Endothelial cell of umbilical vein (primary cell): ENCODE data around the gene SPINK7.

Experiments used
- EZH2 ChIP-seq: IDR thresholded peaks from 2 replicates; pipeline ENCODE4 v1.6.1; 2012; ENCODE audit warnings: borderline replicate concordance, low read depth, mild to moderate bottlenecking, moderate library complexity, low read length, inconsistent platforms; ENCODE audit not compliant: severe bottlenecking
- FOS ChIP-seq: IDR thresholded peaks from 2 replicates; pipeline ENCODE4 v1.6.1; 2011; ENCODE audit warnings: mild to moderate bottlenecking, low read length, moderate library complexity, borderline replicate concordance; ENCODE audit not compliant: insufficient read depth
- POLR2A ChIP-seq: IDR thresholded peaks from 2 replicates; pipeline ENCODE4 v1.6.1; 2012; ENCODE audit warnings: low read depth, mild to moderate bottlenecking, control low read depth, low read length
- POLR2AphosphoS5 ChIP-seq: IDR thresholded peaks from 2 replicates; pipeline ENCODE4 v1.6.1; 2012; ENCODE audit warnings: low read depth, mild to moderate bottlenecking, control low read depth, low read length, moderate library complexity; ENCODE audit not compliant: insufficient read depth
- TF ChIP-seq, protein P1 (sequence below), 2 donors: IDR thresholded peaks; 1 replicate in 1 of 2; 2 replicates in 1 of 2; pipeline ENCODE4 v1.5.1; 2011; ENCODE audit warnings: low read length in 2 of 2, mild to moderate bottlenecking in 2 of 2, moderate library complexity in 2 of 2, control low read depth in 1 of 2, inconsistent platforms in 1 of 2, low read depth in 1 of 2; ENCODE audit not compliant: insufficient read depth in 1 of 2; ENCODE audit errors: extremely low read depth in 1 of 2
- TF ChIP-seq, protein P2 (sequence below): IDR thresholded peaks from 2 replicates; pipeline ENCODE4 v1.6.1; 2011; ENCODE audit not compliant: insufficient read depth, insufficient read length

DNA sequence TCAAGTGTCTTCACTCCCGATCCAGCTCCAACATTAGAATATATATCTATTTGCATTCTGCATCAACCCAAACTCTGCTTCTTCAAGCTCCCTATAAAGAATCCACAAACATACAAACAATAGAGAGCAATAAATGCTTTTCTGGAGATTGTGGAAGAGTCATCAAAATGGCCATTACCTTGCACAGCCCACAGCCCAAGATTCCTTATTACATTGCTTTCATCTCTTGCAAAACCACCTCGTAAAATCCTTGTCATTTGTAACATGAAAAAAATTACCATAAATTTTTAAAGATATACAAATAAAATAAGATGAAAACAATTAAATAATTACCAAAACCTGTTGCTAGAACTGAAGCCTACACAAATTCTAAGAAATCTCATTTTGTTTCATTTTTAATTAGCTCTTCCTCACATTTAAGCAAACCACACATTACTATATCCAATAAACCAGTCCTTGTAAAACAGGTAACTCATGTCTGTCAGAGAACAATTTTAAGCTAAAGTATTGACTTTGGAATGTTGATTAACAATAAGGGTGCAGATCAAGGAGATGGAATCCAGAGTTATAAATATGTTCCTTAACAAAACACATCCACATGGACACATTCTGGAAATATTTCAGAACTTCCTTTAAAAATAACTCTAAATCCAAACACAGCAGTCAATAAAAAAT, 30.3 kb downstream of the SPINK7 start:
- TF ChIP-seq, protein P1, sequence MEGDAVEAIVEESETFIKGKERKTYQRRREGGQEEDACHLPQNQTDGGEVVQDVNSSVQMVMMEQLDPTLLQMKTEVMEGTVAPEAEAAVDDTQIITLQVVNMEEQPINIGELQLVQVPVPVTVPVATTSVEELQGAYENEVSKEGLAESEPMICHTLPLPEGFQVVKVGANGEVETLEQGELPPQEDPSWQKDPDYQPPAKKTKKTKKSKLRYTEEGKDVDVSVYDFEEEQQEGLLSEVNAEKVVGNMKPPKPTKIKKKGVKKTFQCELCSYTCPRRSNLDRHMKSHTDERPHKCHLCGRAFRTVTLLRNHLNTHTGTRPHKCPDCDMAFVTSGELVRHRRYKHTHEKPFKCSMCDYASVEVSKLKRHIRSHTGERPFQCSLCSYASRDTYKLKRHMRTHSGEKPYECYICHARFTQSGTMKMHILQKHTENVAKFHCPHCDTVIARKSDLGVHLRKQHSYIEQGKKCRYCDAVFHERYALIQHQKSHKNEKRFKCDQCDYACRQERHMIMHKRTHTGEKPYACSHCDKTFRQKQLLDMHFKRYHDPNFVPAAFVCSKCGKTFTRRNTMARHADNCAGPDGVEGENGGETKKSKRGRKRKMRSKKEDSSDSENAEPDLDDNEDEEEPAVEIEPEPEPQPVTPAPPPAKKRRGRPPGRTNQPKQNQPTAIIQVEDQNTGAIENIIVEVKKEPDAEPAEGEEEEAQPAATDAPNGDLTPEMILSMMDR (IDR thresholded peaks at IDR 0.05; ENCODE audit: extremely low read depth in 1 of 2, insufficient read depth in 1 of 2, low read depth in 1 of 2, low read length in 2 of 2), result no peak
- no peak for TF ChIP-seq EZH2
- no peak for TF ChIP-seq POLR2A
- TF ChIP-seq, protein P2, sequence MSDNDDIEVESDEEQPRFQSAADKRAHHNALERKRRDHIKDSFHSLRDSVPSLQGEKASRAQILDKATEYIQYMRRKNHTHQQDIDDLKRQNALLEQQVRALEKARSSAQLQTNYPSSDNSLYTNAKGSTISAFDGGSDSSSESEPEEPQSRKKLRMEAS, result no peak
- no peak for TF ChIP-seq FOS
- no peak for TF ChIP-seq POLR2AphosphoS5
